Posterior cingulate gyrus (tissue), 11 donors: Measurements from ENCODE around the gene RFT1.
A peak's percentile ranks its signal among the peaks of the same experiment; 100 is the strongest.

Source experiments
- DNase-seq, 10 donors: peaks; one replicate each; pipeline versions ENCODE4 v3.0.0 to v3.0.0-alpha.2; 2020 to 2021; ENCODE audit warnings: mixed read lengths in 3 of 10
- intact Hi-C: fragments of 100-400 bp; cut with DNase I; formaldehyde crosslinking; loops from one replicate; pipeline ENCODE4 v1.15.1; 2023

Gene RFT1

DNA sequence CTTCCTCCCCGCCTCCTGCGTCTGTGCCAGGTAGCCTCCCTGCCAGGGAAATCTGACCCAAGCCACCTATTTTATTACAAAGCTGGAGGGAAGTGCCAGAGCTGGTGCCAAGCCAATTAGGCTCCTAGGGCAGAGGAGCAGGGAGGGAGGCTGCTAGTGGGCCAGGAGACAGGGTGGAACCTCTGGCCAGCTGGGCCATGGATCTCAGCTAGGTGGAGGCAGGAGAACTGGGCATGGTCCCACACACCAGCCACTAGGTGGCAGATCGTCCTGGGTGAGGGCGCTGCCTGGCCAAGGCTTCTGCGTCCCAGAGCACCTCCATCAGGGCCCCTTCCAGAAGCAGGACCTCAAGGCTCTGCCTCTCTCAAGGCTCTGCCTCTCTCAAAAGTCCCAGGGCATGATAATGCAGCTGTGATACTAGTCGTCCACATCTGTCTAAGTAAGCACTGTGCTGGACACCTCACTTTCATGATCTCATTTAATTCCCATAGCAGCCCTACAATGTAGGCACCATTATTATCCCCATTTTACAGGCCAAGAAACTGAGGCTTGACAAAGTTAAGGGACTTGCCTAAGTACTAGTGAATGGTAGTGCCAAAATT, 4.5 kb upstream of the RFT1 start:
- peak in 9 of 10 donors; percentile 31 to 93 (median 60) for DNase-seq
- intact Hi-C loops, result loop anchor here (1.0 kb wide), 1 partner anchor 62 kb away; no protein-coding TSS in a partner anchor

DNA sequence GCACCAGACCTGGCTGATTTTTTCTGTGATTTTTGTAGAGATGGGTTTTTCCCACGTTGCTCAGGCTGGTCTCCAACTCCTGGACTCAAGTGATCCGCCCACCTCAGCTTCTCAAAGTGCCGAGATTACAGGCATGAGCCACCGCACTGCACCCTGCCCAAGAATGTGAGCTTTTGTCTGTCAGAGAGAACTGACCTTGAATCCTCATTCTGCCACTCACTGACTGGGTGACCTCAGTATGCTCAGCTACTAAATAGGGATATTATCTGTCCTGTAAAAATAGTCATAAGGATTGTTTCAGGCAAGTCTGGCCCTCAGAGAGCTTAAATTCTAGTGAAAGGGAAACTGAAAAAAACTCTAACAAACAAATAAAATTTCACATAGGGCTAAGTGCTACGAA, 2.1 kb upstream of the RFT1 start:
- intact Hi-C loops, result no loop called here
- DNase-seq, result no peak

- intact Hi-C loops, result loop anchor here (2.0 kb wide), 1 partner anchor 30 kb away; the partner anchor contains the start of gene PRKCD
- DNase-seq, result no peak
Measured at GRCh38 chr3:53131096-53131495, 861 bp upstream of the RFT1 start.

GRCh38 chr3:53129344-53129743, 891 bp downstream of the RFT1 start:
- intact Hi-C loops, result no loop called here

DNA sequence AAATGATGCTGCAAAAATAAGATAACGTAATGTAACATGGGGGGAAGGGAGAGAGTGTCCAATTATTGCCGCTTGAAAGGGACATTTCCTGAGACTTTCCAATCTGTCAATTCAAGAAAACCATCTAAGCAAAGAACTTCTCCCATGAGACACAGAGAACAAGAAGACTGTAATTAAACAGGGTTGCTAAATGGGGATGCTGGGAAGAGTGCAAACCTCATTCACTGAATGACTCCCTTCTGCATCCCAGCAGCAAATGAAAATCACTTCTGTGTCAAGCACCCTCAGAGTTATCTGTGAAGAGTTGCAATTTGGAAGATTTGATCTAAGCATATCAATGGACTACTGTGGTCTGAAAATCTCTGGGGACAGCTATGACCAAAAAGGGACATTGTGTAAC, 3.6 kb downstream of the RFT1 start:
- intact Hi-C loops, result no loop called here
- DNase-seq, result no peak

More at GRCh38 chr3:53129344-53129743, 891 bp downstream of the RFT1 start:
- DNase-seq, result no peak

- no peak for DNase-seq
- intact Hi-C loops, result no loop called here
Measured at GRCh38 chr3:53123953-53124352, 6.3 kb downstream of the RFT1 start.

GRCh38 chr3:53123510-53123909, 6.7 kb downstream of the RFT1 start:
- intact Hi-C loops, result no loop called here
- DNase-seq, result no peak

DNA sequence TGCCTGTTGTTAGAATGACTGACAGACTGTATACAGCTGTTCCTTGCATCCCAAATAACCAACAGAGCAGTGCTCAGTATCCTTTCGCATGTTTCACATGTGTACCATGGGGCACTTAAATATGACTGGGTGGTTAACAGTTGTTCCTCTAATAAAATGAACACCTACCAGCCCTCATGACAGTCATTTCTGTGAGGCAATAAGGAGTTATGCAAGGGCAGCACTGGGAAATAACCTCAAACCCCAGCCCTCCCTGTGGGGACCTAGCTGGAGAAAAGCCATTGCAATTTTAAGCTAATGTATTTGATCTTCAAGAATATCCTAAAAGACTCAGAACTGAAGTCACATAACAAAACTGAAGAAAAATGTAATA, 7.3 kb downstream of the RFT1 start:
- no peak for DNase-seq

DNA sequence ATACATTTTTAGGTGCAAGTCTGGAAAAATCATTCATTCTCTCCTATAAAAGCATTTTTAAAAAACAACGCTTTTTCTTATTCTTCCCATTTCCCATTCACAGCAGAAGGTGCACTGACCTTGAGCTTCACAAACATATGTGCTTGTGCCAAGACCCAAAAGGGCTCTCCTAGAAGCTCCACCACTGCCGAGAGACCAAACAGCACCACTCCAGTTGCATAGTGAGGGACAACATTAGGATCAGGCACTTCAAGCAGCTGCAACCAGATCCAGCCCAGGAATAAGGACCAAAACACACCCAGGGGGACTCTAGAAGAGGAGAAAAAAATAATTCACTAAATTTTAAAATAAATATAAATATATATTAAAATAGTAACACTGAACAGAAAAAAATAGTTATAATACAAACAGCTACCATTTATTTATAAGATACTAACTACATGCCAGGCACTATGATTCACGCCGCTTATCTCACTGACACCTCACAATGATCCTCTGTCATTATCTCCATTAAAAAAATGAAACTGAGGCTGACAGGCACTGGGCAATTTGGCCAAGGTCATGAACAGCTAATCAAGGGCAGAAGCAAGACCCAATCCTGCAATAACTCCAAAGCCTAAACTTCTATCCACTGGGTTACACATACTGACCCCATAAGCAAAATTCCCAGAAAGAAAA, 7.8 kb downstream of the RFT1 start:
- intact Hi-C loops, result no loop called here
- no peak for DNase-seq

More for the DNA sequence above, 7.3 kb downstream of the RFT1 start:
- intact Hi-C loops, result no loop called here

DNA sequence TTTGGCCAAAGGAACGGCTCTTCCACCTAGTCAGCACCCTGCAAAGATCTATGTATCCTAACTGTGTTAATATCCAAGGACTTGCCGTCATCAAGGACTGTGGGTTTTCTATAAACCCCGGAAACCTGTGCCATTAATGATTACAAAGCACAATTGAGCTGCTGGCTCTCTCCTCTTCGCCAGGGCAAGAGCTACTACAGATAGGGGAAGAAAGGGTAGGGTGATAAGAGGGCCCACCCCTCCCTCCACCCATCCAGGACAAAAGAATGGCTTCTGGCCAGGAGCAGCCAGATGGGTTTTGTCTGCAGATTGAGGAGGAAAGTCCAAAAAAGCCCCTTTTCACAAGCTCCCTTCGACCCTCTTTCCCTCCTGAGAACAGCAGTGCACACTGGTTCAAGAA, 9.9 kb downstream of the RFT1 start:
- DNase-seq, result no peak
- intact Hi-C loops, result no loop called here

DNA sequence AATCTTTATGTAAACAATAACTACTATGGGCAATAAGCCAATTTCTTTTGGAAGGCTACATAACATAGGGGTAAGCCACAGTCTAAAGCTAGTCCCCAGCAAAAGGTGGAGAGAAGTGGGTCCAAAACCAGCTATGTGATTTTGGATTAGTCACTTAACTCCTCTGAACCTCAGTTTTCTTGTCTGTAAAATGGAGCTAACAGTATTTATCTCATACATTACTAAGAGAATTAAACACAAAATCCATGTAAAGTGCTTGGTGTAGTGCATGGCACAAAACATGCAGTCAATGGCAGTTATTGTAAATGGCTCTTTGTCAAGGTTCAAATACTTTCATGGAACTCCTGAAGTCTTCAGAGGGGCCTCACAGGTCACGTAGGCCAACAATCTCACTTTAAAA, 13.3 kb downstream of the RFT1 start:
- DNase-seq, result no peak
- intact Hi-C loops, result no loop called here

- no peak for DNase-seq
- intact Hi-C loops, result loop anchor here (1.0 kb wide), 1 partner anchor 82 kb away; no protein-coding TSS in a partner anchor
Measured at GRCh38 chr3:53114412-53115074, 15.7 kb downstream of the RFT1 start.

DNA sequence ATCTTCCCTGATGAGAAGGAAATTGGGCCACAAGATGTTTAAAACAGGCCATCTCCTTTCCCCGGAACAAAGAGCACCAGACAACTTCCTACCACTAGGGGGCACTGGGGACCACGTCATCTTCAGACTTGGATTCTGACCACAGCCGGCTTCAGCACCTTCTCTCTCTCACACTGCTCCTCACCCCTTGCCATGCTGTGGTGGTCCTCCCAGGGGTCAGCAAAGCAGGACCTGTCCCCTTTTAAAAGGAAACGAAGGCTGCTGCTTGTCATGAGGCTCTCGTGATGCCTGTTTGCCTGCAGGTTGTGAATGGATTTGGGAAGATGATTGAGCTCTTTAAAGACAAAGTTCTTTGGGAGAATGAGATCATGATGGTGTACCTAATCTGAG, 16.2 kb downstream of the RFT1 start:
- peak; percentile 63 to 97 (median 87) for DNase-seq
- intact Hi-C loops, result loop anchor here (1.0 kb wide), 1 partner anchor 82 kb away; no protein-coding TSS in a partner anchor

DNA sequence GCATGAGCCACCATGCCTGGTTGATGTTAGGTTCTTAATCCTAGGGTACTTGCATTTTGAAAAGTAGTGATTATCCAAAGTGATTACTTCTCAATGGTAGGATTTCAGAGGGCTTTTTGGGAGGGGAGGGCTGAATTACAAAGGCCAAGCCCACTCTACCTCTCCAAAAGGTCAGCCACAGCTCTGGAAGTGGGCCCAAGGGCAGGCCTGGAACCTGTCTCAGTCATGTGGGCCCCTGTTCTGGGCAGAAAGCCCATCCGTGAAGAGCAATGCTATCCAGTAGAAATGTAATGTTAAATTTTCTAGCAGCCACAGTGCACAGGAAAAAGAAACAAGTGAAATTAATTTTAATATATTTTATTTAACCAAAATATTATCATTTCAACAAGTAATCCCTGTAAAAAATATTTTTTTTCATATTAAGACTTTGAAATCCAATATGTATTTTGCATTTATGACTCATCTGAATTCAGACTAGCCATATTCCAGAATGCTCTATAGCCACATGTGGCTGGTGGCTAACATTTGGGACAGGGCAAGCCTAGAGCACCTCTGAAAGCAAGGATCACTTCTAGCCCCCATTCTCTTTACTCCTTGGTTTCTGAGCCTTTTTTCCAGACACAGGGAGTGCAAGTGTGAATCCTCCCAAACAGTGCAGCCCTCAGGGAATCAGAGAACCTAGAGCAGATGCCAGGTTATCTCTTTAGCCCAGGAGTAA, 16.8 kb downstream of the RFT1 start:
- peak in 1 of 10 donors; percentile 28 for DNase-seq
- intact Hi-C loops, result loop anchor here (1.0 kb wide), 1 partner anchor 83 kb away; no protein-coding TSS in a partner anchor

DNA sequence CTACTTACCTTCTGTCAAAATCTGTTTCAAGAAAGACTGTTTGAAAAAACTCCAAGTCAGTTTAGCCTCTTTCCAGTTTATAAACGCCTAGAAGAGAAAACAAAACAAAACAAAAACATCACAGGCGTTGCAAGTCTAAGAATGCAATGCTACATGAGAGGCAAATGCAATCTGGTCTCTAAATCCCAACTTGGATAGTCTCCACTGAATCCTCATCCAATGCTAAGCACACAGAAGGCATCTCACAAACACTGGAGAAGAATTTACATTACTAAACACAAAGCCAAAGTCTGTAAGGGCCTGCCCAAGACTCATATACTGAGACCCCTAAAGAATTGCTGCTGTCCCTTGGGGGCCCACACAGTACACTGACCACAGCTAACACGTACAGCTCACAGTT, 18.4 kb downstream of the RFT1 start:
- intact Hi-C loops, result no loop called here

GRCh38 chr3:53109891-53110771, 20.1 kb downstream of the RFT1 start:
- intact Hi-C loops, result no loop called here

More for the DNA sequence above, 18.4 kb downstream of the RFT1 start:
- DNase-seq, result no peak

GRCh38 chr3:53109190-53109589, 21.0 kb downstream of the RFT1 start:
- no peak for DNase-seq
- intact Hi-C loops, result no loop called here

More at GRCh38 chr3:53109891-53110771, 20.1 kb downstream of the RFT1 start:
- no peak for DNase-seq

DNA sequence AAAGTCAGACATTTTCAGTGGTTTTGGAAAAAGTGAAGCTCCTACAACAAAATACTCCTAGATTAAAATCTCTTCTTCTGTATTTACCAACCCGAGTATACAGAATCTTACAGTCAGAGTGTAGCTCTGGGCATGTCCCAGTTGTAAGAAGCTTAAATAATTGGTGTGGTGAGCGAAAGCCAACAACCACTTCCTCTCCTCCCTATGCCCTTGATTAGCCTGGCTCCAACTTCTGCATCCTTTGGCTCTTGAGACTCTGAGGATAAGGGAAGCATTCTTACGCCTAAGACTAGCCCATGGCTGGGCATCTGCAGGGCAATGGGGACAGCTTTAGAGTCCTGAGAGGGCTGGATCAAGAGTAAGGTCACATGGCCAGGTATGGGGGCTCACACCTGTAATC, 25.5 kb downstream of the RFT1 start:
- intact Hi-C loops, result no loop called here

DNA sequence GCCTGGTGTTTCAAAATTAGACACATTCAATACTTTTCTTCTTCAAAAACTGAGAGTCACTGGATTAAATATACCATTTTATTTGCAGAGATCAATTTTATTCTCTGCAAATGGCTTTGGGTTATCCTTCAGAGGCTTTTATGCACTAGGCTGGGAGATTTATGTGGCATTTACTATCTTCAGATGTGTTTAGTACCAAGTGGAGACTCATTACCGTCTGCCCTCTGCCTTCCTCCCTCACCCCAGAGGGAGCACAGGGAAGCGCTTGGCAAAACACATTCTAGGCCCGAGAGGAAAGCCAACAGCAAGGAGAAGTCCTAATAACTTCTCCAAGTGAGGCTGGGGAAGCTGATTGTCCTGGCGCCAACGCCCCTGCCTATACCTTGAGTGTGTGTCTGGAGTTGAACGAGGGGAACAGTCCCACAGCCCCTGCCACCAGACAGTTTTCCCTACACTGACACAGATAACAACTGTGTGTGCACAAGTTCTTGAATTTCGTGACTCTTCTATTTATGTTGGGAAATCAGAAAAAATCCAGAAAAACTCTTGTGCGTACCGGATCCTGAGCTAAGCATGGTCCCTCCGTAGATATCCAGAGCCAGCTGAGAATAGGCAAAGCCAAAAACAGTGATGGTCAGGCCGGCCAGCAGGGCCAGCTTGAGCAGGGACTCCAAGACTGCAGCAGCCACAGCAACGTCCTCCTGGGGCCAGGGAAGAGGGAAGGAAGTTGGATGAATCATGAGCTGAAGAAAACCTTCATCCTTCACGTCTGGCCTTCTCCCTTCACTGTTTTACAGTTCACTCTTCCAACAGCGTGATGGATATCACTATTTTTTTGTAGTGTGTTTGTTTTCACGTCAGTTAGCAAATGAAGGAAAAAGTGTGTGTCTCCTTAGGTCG, 26.6 kb downstream of the RFT1 start:
- intact Hi-C loops, result no loop called here
- peak in 1 of 10 donors; percentile 17 for DNase-seq

More for the DNA sequence above, 25.5 kb downstream of the RFT1 start:
- DNase-seq, result no peak
